Muscle of leg (tissue), 11 donors: ENCODE data around the gene NOS1AP. TPM values are rescaled to one million over a fixed set of nuclear protein-coding genes. Genes with fewer than 3 reads are reported as not detected.
A peak's percentile ranks its signal among the peaks of the same experiment; 100 is the strongest.

Source experiments
- DNase-seq: peaks from one replicate; pipeline ENCODE4 v3.0.0; 2013
- H3K27ac ChIP-seq: one replicate; pipeline ENCODE4 v1.5.1; 2013; ENCODE audit warnings: mild to moderate bottlenecking, low read length, control low read depth
- H3K27me3 ChIP-seq: one replicate; pipeline ENCODE4 v1.6.1; 2013; ENCODE audit warnings: low read length; ENCODE audit not compliant: control insufficient read depth, insufficient read depth
- H3K36me3 ChIP-seq: one replicate; pipeline ENCODE4 v1.6.1; 2013; ENCODE audit warnings: low read length; ENCODE audit not compliant: control insufficient read depth, insufficient read depth
- H3K4me1 ChIP-seq: one replicate; pipeline ENCODE4 v1.6.1; 2013; ENCODE audit warnings: low read length; ENCODE audit not compliant: control insufficient read depth, insufficient read depth
- H3K4me3 ChIP-seq: one replicate; pipeline ENCODE4 v1.5.1; 2013; ENCODE audit warnings: low read length, control low read depth
- H3K9me3 ChIP-seq: replicated peaks from 2 replicates; pipeline ENCODE4 v1.6.1; 2013; ENCODE audit warnings: low read depth, low read length; ENCODE audit not compliant: control insufficient read depth
- WGBS: methylation state at CpG from one replicate; pipeline ENCODE4 v1.1.5; 2013; ENCODE audit warnings: missing lambda C conversion rate; ENCODE audit not compliant: insufficient coverage; 5-methylcytosine and 5-hydroxymethylcytosine counted together
- polyA plus RNA-seq, 8 donors: library from polyadenylated mRNA; unstranded; fragments of 120-200 nt; gene quantifications; one replicate each; pipeline versions ENCODE4 v1.2.1 to v1.2.3, GENCODE V29; 2013; ENCODE audit warnings: inconsistent platforms in 1 of 8, low replicate concordance in 1 of 8; ENCODE audit not compliant: insufficient read length in 8 of 8, insufficient read depth in 1 of 8
- total RNA-seq: library from RNA; stranded (reverse); fragments of 120-200 nt; gene quantifications from one replicate; pipeline ENCODE4 v1.2.4, GENCODE V29; 2013

NOS1AP gene
- total and polyA plus RNA-seq, 9 donors: 0.40 to 1.8 (median 0.88) TPM

- H3K4me3 ChIP-seq: no peak overlapping the region
- no peaks in the 10 kb centered on the region for H3K27me3 ChIP-seq
- no peaks in the 10 kb centered on the region for H3K9me3 ChIP-seq
- no peak overlapping the region for H3K27ac ChIP-seq
- no peaks in the 10 kb centered on the region for H3K36me3 ChIP-seq
- no peak for DNase-seq
- H3K4me1 ChIP-seq: peaks cover 8% of the 10 kb centered on the region
- WGBS: 67% methylated on average over 1 of the region's 3 CpGs
Measured at GRCh38 chr1:162207862-162208261, 138.4 kb downstream of the NOS1AP start.

GRCh38 chr1:162210196-162210595 is 140.7 kb downstream of the NOS1AP start:
- H3K4me1 ChIP-seq: peaks cover 18% of the 10 kb centered on the region
- no peaks in the 10 kb centered on the region for H3K36me3 ChIP-seq
- no peak overlapping the region for H3K4me3 ChIP-seq
- no peaks in the 10 kb centered on the region for H3K9me3 ChIP-seq
- no peak overlapping the region for H3K27ac ChIP-seq
- 48% methylated on average over 4 of the region's 6 CpGs for whole genome bisulfite sequencing
- DNase-seq: no peak
- H3K27me3 ChIP-seq: no peaks in the 10 kb centered on the region

GRCh38 chr1:162212713-162213112 is 143.2 kb downstream of the NOS1AP start:
- no peaks in the 10 kb centered on the region for H3K9me3 ChIP-seq
- H3K27ac ChIP-seq: no peak overlapping the region
- 84% methylated on average over 6 of the region's 7 CpGs for WGBS
- H3K4me1 ChIP-seq: peaks cover 20% of the 10 kb centered on the region
- no peaks in the 10 kb centered on the region for H3K36me3 ChIP-seq
- H3K27me3 ChIP-seq: no peaks in the 10 kb centered on the region
- H3K4me3 ChIP-seq: no peak overlapping the region
- DNase-seq: no peak

- Histone ChIP-seq H3K4me1 (peaks cover 26% of the 10 kb centered on the region), H3K27me3 (no peaks in the 10 kb centered on the region), H3K4me3 (no peak overlapping the region), H3K9me3 (no peaks in the 10 kb centered on the region), H3K27ac (no peak overlapping the region), H3K36me3 (no peaks in the 10 kb centered on the region)
- WGBS: no CpG with 5 or more reads among the region's 7 CpGs
- peak; percentile 43 for DNase-seq
Measured at GRCh38 chr1:162213281-162213912, 143.9 kb downstream of the NOS1AP start.

DNA sequence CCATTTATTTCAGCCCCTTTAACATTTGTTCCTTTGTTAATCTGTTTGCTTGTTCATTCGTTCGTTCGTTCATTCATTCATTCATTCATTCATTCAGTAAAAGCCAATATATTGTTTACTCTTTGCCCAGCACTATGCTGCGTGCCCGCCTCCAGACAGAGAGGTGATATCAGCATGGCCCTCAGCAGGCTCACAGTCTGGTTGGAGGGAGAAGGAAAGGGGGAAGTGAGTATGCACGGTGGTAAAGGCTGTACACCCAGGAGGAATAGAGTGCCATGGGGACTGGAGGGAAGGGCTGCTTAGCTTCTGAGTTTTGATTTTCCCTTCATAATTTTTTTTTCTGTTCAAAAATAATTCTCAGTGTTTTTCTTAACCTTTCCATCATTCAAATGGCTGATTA is 144.7 kb downstream of the NOS1AP start:
- no peak overlapping the region for H3K4me3 ChIP-seq
- H3K27ac ChIP-seq: no peak overlapping the region
- DNase-seq: no peak
- peaks cover 28% of the 10 kb centered on the region for H3K4me1 ChIP-seq
- no CpG with 5 or more reads among the region's 6 CpGs for WGBS
- no peaks in the 10 kb centered on the region for H3K27me3 ChIP-seq
- H3K36me3 ChIP-seq: no peaks in the 10 kb centered on the region
- no peaks in the 10 kb centered on the region for H3K9me3 ChIP-seq

GRCh38 chr1:162215902-162216301 is 146.4 kb downstream of the NOS1AP start:
- Histone ChIP-seq H3K4me3 (no peak overlapping the region), H3K9me3 (no peaks in the 10 kb centered on the region), H3K36me3 (no peaks in the 10 kb centered on the region), H3K27me3 (no peaks in the 10 kb centered on the region), H3K27ac (no peak overlapping the region), H3K4me1 (peaks cover 28% of the 10 kb centered on the region)
- DNase-seq: peak; percentile 27
- 44% methylated on average over 5 of the region's 5 CpGs for WGBS

GRCh38 chr1:162216604-162217003 is 147.1 kb downstream of the NOS1AP start:
- 100% methylated on average over 1 of the region's 1 CpG for WGBS
- Histone ChIP-seq H3K27me3 (no peaks in the 10 kb centered on the region), H3K36me3 (no peaks in the 10 kb centered on the region), H3K4me1 (peaks cover 28% of the 10 kb centered on the region), H3K27ac (no peak overlapping the region), H3K4me3 (no peak overlapping the region), H3K9me3 (no peaks in the 10 kb centered on the region)
- DNase-seq: no peak

- Histone ChIP-seq H3K4me1 (peaks cover 25% of the 10 kb centered on the region), H3K36me3 (no peaks in the 10 kb centered on the region), H3K27me3 (no peaks in the 10 kb centered on the region), H3K4me3 (no peak overlapping the region), H3K27ac (no peak overlapping the region), H3K9me3 (no peaks in the 10 kb centered on the region)
- DNase-seq: no peak
- 60% methylated on average over 1 of the region's 1 CpG for WGBS
Measured at GRCh38 chr1:162217706-162218105, 148.2 kb downstream of the NOS1AP start.

- Histone ChIP-seq H3K4me1 (peaks cover 16% of the 10 kb centered on the region), H3K27me3 (no peaks in the 10 kb centered on the region), H3K36me3 (no peaks in the 10 kb centered on the region), H3K27ac (no peak overlapping the region), H3K4me3 (no peak overlapping the region), H3K9me3 (no peaks in the 10 kb centered on the region)
- WGBS: 44% methylated on average over 3 of the region's 5 CpGs
- no peak for DNase-seq
Measured at GRCh38 chr1:162218546-162218945, 149.1 kb downstream of the NOS1AP start.

DNA sequence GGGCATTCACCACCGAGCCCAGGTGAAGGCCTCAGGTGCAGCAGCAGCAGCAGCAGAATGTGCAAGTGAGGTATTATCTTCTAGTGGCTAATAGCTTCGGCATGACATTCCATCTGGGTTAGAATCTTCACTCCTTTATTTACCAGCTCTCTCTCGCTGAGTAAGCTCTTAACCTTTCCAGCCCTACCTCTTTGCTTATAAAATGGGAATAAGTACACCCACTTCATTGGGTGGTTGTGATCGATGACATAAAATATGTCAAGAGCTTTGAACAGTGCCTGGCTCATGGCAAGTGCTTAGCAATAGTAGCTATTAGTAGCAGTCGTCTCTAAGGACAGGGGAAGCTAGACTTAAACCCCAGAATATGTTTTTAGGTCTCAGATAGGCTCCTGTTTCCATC is 149.5 kb downstream of the NOS1AP start:
- Histone ChIP-seq H3K27ac (no peak overlapping the region), H3K27me3 (no peaks in the 10 kb centered on the region), H3K4me3 (no peak overlapping the region), H3K4me1 (peaks cover 14% of the 10 kb centered on the region), H3K36me3 (no peaks in the 10 kb centered on the region), H3K9me3 (no peaks in the 10 kb centered on the region)
- no peak for DNase-seq
- no CpG with 5 or more reads among the region's 5 CpGs for WGBS

GRCh38 chr1:162219461-162219860 is 150.0 kb downstream of the NOS1AP start:
- peaks cover 14% of the 10 kb centered on the region for H3K4me1 ChIP-seq
- H3K36me3 ChIP-seq: no peaks in the 10 kb centered on the region
- H3K4me3 ChIP-seq: no peak overlapping the region
- no peaks in the 10 kb centered on the region for H3K9me3 ChIP-seq
- no peaks in the 10 kb centered on the region for H3K27me3 ChIP-seq
- DNase-seq: no peak
- H3K27ac ChIP-seq: no peak overlapping the region
- WGBS: no CpG with 5 or more reads among the region's 1 CpG
